Activated naive CD8-positive, alpha-beta T cell treated with anti-CD3 and anti-CD28 coated beads, Interleukin-2, amount 10 ng/mL, durations not matched to agents 7 days and 5 days (primary cell): Measurements from ENCODE around the gene CIAO1. TPM values are rescaled to one million over a fixed set of nuclear protein-coding genes. Genes with fewer than 3 reads are reported as not detected.
"Not testable (repeated sequence)": the region's sequence is repeated elsewhere in the genome, so short reads cannot be mapped to it uniquely, and the experiment has no call there.

Source experiments
- ATAC-seq: fragments of 150-1000 bp; cut with Tn5 transposase; one replicate; pipeline ENCODE4 v1.10.0; 2021; ENCODE audit warnings: low read depth, moderate library complexity
- POLR2A ChIA-PET: fragments of 350-600 bp; sonication (Branson Sonifier 250); formaldehyde crosslinking; loops from one replicate; lab custom pipeline; 2021; ENCODE audit warnings: antibody characterized with exemption; lab: Charles Lee
- DNase-seq: peaks from one replicate; pipeline ENCODE4 v3.0.0; 2021
- H3K27ac Mint-ChIP-seq: one replicate; pipeline ENCODE4 v1.8.0; 2022; ENCODE audit warnings: mild to moderate bottlenecking, mixed read lengths
- H3K27me3 Mint-ChIP-seq: one replicate; pipeline ENCODE4 v1.8.0; 2022; ENCODE audit warnings: mild to moderate bottlenecking, moderate library complexity, mixed read lengths
- H3K36me3 Mint-ChIP-seq: one replicate; pipeline ENCODE4 v1.8.0; 2021; ENCODE audit warnings: mild to moderate bottlenecking, mixed read lengths
- H3K4me1 Mint-ChIP-seq: one replicate; pipeline ENCODE4 v1.8.0; 2021; ENCODE audit warnings: mixed read lengths
- H3K4me3 Mint-ChIP-seq: one replicate; pipeline ENCODE4 v1.8.0; 2022; ENCODE audit warnings: mild to moderate bottlenecking, moderate library complexity, mixed read lengths
- H3K9me3 Mint-ChIP-seq: one replicate; pipeline ENCODE4 v1.8.0; 2021; ENCODE audit warnings: mixed read lengths
- total RNA-seq, 2 experiments: library from RNA; stranded (reverse); gene quantifications; one replicate each; pipeline ENCODE4 v1.2.3, GENCODE V29; 2021

The CIAO1 gene
- total RNA-seq, 2 experiments from 2014 or later: 66.2 to 68.2 TPM

DNA sequence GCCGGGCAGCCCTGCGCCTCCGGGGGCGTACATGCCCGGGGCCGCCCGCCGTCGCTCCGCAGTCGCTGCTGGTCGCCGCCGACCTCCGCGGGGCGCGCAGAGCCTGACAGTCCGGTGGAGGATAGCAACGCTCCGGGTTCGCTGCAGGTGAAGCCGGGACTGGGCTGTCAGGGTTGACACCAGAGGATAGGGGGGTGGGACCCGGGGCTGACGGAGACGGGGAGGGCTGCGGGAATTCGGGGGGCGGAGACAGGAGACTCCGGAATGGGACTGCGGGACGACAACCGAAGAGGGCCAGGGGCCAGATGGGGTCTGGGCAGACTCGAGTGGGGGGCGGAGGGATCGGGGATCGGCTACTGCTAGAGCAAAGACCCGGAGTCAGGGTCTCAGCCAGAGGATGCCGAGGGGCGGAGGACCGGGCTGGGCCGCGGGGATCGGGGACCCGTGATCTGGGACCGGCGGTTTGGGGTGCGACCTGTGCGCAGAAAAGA lies 631 bp upstream of the CIAO1 start:
- H3K36me3 Mint-ChIP-seq: peaks cover 15% of the 10 kb centered on the region
- POLR2A ChIA-PET: interaction anchor here (1.2 to 2.4 kb wide), 2 partner anchors 57 to 274 kb away, joined by 3 to 21 read pairs; partner anchors contain the start of genes ANKRD36C and STARD7

DNA sequence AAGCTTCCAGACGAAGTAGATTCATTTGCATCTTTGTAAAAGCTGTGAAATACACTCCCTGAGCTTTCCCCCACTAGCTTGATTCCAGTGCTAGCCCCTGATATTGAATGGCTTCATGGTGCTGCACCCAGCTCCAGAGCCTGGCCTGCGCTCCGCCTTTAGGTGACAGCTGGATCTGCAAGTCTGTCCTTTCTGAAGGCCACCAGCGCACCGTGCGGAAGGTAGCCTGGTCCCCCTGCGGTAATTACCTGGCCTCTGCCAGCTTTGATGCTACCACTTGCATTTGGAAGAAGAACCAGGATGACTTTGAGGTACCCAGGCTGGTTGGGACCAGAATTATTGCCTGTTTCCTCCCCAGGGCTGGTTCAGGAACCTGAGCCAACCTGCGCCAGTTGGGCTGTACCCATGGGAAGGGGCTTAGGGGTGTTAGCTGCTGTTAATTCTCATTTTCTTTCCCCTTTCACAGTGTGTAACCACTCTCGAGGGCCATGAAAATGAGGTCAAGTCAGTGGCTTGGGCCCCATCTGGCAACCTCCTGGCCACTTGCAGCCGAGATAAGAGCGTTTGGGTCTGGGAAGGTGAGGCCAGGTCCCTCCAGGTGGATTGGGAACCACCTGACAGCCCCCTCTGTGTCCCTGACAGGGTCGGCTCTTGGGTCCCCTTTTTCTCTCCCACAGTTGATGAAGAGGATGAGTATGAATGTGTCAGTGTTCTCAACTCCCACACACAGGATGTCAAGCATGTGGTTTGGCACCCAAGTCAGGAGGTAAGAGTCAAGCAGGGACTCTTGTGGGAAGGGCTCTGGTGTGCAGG lies 1.3 kb downstream of the CIAO1 start:
- peak overlapping the region; percentile 100 for H3K4me3 Mint-ChIP-seq
- DNase-seq (peak; percentile 67), ATAC-seq (peak; percentile 10)
- peak overlapping the region; percentile 83 for H3K27ac Mint-ChIP-seq
- H3K4me1 Mint-ChIP-seq: peaks cover 30% of the 10 kb centered on the region
- H3K9me3 Mint-ChIP-seq: no peaks in the 10 kb centered on the region
- POLR2A ChIA-PET: interaction anchor here (0.6 to 1.8 kb wide), 11 partner anchors 35 to 287 kb away, joined by 3 to 14 read pairs (median 4); partner anchors contain the start of genes ANKRD36C, SNRNP200 and STARD7
- H3K27me3 Mint-ChIP-seq: no peaks in the 10 kb centered on the region
- peaks cover 12% of the 10 kb centered on the region for H3K36me3 Mint-ChIP-seq

More for the DNA sequence above, 631 bp upstream of the CIAO1 start:
- DNase-seq: no peak
- H3K27ac Mint-ChIP-seq: peak overlapping the region; percentile 85
- ATAC-seq: peak; percentile 20
- H3K4me1 Mint-ChIP-seq: peaks cover 37% of the 10 kb centered on the region
- H3K27me3 Mint-ChIP-seq: no peaks in the 10 kb centered on the region
- no peaks in the 10 kb centered on the region for H3K9me3 Mint-ChIP-seq
- H3K4me3 Mint-ChIP-seq: peak overlapping the region; percentile 100

DNA sequence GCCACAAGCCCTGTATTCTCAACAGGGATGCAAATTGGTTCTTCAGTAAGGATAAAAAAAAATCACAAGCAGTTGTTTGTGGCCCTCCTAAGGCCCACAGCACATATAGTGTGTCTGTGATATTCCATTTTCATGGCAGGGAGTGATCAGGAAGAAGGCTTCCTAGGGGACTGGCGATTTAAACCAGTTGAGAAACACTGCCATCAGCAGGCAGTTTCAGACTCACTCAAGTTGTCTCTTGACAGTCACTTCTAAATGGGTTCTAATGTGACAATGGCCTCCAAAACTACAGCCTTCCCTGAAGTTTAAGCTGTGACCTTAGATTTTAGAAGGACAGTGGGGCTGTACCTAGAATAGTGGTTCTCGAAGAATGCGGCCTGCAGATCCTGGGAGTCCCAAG lies 6.0 kb downstream of the CIAO1 start:
- ATAC-seq (no peak), DNase-seq (no peak)
- H3K4me3 Mint-ChIP-seq: no peak overlapping the region
- peaks cover 26% of the 10 kb centered on the region for H3K36me3 Mint-ChIP-seq
- no peaks in the 10 kb centered on the region for H3K27me3 Mint-ChIP-seq
- H3K27ac Mint-ChIP-seq: no peak overlapping the region
- POLR2A ChIA-PET: no interaction called here
- peaks cover 12% of the 10 kb centered on the region for H3K4me1 Mint-ChIP-seq
- H3K9me3 Mint-ChIP-seq: no peaks in the 10 kb centered on the region

DNA sequence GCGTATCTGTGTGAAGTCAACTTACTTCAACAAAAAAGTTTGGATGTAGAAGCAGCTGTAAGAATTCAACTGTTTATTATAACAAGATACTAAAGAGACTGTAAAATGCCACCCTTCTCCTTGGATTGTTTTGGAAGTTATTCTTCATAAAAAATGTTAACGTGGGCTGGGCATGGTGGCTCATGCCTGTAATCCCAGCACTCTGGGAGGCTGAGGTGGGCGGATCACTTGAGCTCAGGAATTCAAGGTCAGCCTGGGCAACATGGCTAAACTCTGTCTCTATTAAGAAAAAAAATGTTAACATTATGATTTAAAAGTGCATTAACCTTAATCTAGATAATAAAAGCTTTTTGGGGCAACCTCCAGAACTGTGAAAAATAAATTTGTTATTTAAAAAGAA lies 7.7 kb downstream of the CIAO1 start:
- Mint-ChIP-seq H3K4me3 (no peak overlapping the region), H3K27me3 (no peaks in the 10 kb centered on the region), H3K36me3 (peaks cover 31% of the 10 kb centered on the region), H3K9me3 (no peaks in the 10 kb centered on the region), H3K4me1 (peaks cover 2% of the 10 kb centered on the region), H3K27ac (no peak overlapping the region)
- ATAC-seq (no peak), DNase-seq (no peak)
- POLR2A ChIA-PET: interaction anchor here (0.6 to 0.9 kb wide), 2 partner anchors 18 to 42 kb away, joined by 3 read pairs; no protein-coding TSS in a partner anchor

DNA sequence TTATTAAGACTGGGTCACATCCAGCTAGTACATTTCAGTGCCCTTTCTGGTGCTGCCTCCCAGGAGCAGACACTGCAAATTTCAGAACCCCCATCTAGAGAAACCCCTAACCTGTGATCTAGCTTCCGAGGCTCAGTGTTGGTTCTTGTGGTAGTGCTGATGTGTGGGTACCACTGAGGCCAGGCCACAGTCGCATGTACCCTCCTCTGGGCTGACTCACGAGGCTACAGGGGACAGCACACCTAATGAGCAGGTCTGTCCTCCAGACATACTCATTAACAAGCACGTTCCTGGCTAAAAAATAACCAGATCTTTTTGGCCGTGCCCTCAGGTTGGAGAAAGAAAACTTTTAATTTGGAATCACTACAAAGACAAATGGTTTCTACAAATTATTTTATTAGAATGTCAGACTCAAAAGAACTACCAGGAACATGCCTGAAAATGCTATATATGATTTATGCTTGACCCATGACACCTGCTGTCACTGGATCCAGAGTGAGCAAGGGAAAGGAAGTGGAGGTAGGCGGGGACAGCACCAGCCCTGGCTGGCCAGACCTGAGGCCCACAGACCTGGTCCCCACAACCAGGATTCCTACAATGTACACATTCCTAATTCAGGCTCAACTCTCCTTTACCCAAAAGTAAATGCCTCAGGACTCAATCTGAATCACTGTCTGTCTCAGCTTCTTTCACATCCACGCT lies 8.5 kb downstream of the CIAO1 start:
- no peak for DNase-seq
- Mint-ChIP-seq H3K27ac (no peak overlapping the region), H3K36me3 (peaks cover 37% of the 10 kb centered on the region), H3K4me1 (no peaks in the 10 kb centered on the region), H3K4me3 (no peak overlapping the region), H3K27me3 (no peaks in the 10 kb centered on the region), H3K9me3 (no peaks in the 10 kb centered on the region)
- no peak for ATAC-seq
- POLR2A ChIA-PET: interaction anchor here (0.9 kb wide), 1 partner anchor 41 kb away, joined by 3 read pairs; no protein-coding TSS in a partner anchor

DNA sequence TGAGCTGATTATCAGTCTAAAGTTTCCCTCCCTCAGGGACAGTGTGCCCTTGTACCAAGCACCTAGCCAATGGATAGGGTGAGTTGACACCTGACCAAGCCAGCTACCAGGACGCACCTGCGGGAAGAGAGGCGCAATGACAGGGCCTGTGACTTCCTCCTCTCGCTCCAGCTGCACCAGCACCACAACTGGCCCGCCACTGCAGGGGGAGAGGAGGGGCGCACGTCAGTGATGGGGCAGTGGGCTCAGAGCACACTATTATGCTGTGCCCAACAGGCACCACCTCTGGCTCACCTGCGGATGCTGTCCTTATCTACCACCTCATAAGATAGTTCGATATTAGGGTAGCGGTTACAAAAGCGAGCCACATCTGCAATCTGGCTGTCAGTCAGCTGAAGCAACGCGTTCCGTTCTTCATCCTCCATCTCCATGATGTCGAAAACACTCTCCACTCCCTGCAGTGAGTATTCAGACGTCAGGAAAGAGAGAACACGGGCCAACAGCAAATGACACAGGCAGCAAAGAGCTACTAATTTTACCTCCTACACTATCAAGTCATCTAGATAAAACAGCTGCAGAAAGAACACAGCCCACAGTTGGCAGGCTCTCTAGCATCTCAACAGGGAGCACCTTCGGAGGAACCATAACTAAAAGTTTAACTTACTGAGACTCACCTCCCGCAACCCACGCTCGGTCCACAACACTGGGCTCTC lies 10.9 kb downstream of the CIAO1 start:
- no peak overlapping the region for H3K4me3 Mint-ChIP-seq
- DNase-seq: no peak
- H3K4me1 Mint-ChIP-seq: no peaks in the 10 kb centered on the region
- no peaks in the 10 kb centered on the region for H3K9me3 Mint-ChIP-seq
- POLR2A ChIA-PET: no interaction called here
- no peak for ATAC-seq
- H3K27me3 Mint-ChIP-seq: no peaks in the 10 kb centered on the region
- no peak overlapping the region for H3K27ac Mint-ChIP-seq
- H3K36me3 Mint-ChIP-seq: peaks cover 43% of the 10 kb centered on the region

DNA sequence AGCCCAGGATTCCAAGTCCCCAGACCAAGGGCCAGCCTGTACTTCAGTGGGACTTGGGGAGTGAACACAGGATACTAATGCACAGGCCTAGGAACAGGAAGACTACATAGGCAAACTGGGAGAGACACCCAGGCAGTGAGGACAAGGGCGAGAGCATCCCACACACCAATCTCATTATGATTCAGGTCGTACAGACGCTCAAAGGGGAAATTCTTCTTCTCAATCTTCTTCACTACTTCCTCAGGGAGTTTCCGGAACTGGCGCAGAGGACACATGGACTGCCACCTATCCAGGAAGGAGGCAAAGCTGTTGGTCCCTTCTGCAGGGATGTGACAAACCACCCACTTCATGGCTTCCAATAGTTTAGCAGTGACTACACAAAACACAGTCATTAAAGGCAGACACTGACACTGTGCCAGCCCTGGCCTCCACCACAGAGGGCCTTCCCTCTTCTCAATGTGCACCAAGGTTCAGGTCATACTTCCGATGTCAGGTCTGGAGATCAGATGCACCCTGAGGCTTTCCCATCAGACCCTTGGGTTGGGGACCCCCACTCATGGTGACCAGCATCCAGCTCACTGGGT lies 21.3 kb downstream of the CIAO1 start:
- Mint-ChIP-seq H3K27ac (peak overlapping the region; percentile 54), H3K4me1 (no peaks in the 10 kb centered on the region), H3K36me3 (peaks cover 42% of the 10 kb centered on the region), H3K27me3 (no peaks in the 10 kb centered on the region), H3K9me3 (no peaks in the 10 kb centered on the region), H3K4me3 (no peak overlapping the region)
- POLR2A ChIA-PET: no interaction called here
- no peak for DNase-seq
- ATAC-seq: no peak

DNA sequence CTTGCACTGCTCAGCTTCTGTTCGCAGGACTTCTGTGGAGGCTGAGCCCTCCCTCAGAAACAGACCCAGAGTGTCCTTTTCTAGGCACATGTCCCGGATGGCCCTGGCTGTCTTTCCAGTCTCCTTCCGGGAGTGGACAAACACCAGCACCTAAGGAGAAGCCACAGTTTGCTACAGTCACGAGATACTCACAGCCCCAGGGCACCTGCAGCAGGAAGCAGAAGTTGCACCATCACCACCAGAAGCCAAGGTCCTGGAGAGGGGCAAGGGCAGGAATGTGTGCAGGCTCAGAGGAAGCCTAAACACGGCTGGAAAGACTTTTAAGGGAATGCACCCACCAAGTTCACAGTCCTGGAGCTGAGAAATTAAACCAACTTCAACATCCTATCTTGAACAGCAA lies 25.7 kb downstream of the CIAO1 start:
- Mint-ChIP-seq H3K36me3 (peaks cover 41% of the 10 kb centered on the region), H3K27me3 (no peaks in the 10 kb centered on the region), H3K4me3 (no peak overlapping the region), H3K9me3 (no peaks in the 10 kb centered on the region), H3K4me1 (no peaks in the 10 kb centered on the region), H3K27ac (no peak overlapping the region)
- POLR2A ChIA-PET: interaction anchor here (0.6 to 0.7 kb wide), 2 partner anchors 18 to 57 kb away, joined by 3 read pairs; no protein-coding TSS in a partner anchor
- DNase-seq (no peak), ATAC-seq (no peak)

DNA sequence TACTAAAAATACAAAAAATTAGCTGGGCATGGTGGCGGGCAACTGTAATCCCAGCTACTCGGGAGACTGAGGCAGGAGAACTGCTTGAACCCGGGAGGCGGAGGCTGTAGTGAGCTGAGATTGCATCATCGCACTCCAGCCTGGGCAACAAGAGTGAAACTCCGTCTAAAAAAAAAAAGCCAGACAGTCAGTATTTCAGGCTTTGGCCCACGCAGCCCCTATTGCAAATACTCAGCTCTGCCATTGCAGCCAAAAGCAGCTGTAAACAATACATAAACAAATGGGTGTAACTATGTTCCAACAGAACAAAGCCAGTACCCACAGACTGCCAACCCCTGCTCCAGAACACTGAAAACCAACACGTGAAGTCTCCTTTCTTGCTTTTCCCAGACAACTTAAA lies 28.2 kb downstream of the CIAO1 start:
- H3K36me3 Mint-ChIP-seq: peaks cover 33% of the 10 kb centered on the region
- H3K27ac Mint-ChIP-seq, H3K27me3 Mint-ChIP-seq, DNase-seq, H3K4me3 Mint-ChIP-seq, H3K9me3 Mint-ChIP-seq, ATAC-seq, H3K4me1 Mint-ChIP-seq: not testable (repeated sequence)
- POLR2A ChIA-PET: interaction anchor here (1.2 kb wide), 1 partner anchor 12 kb away, joined by 5 read pairs; no protein-coding TSS in a partner anchor

DNA sequence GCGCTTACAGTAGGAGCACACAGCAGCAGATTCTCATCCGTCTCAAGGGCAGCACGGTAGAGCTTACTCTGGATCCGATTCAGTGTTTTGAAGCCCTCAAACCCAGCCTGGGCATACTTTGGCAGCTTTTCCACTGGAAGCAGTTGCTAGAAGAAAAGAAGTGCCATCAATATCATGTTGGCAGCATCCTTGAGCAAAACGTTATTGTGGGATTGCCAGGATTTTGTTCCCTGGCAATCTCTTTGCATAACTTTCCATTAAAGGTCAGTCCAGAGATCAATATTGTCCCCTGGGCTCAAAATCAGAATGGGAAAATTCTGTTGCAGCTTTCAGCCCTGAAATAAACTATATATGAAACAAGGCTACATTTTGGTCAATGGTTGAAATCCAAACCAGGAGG lies 30.9 kb downstream of the CIAO1 start:
- H3K4me1 Mint-ChIP-seq: peaks cover 22% of the 10 kb centered on the region
- H3K27ac Mint-ChIP-seq: no peak overlapping the region
- H3K4me3 Mint-ChIP-seq: no peak overlapping the region
- DNase-seq: no peak
- no peaks in the 10 kb centered on the region for H3K27me3 Mint-ChIP-seq
- no peak for ATAC-seq
- H3K9me3 Mint-ChIP-seq: no peaks in the 10 kb centered on the region
- peaks cover 31% of the 10 kb centered on the region for H3K36me3 Mint-ChIP-seq
- POLR2A ChIA-PET: no interaction called here

DNA sequence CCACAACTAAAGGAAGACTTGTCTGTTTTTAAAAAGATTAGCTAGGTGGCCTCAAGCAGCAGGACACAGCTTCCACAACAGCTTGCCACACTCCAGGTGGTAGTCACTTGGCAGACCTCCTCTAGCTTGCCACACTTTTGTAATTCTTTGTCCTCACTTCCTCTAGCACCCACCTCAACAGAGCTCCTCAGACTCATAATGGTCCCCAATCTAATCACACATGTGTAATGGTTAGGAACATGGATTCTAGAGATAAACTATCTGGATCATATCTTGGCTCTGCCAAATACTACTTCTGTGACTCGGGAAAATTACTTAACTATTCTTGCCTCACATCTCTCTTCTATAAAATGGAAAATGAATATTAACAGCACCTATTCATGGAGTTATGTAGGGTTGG lies 35.8 kb downstream of the CIAO1 start:
- H3K27ac Mint-ChIP-seq: no peak overlapping the region

DNA sequence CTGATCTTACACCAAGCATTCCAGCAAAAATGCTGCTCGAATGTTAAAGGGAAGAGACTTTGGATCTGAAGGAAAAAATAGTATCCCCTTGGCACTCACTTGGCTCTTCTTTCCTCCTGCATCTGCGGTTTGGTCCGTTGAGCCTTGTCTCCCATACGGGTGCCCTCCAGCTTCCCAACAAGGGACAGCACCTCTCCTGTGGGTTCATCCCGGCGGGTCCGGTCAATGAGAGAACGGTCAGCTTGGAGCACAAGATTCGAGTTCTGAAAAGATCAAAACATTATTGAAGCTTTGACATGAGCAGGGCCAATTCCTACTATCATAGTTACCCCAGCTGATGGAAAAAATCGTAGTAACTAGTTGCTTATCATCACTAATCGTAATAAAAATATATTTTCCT lies 38.6 kb downstream of the CIAO1 start:
- H3K4me1 Mint-ChIP-seq: peaks cover 43% of the 10 kb centered on the region
- peak overlapping the region; percentile 100 for H3K4me3 Mint-ChIP-seq
- no peaks in the 10 kb centered on the region for H3K9me3 Mint-ChIP-seq
- DNase-seq (no peak), ATAC-seq (no peak)
- peaks cover 31% of the 10 kb centered on the region for H3K36me3 Mint-ChIP-seq
- H3K27me3 Mint-ChIP-seq: no peaks in the 10 kb centered on the region
- H3K27ac Mint-ChIP-seq: peak overlapping the region; percentile 99
- POLR2A ChIA-PET: interaction anchor here (0.7 to 3.2 kb wide), 8 partner anchors 11 to 51 kb away, joined by 3 to 96 read pairs (median 6); partner anchors contain the start of genes ITPRIPL1 and NCAPH

More for the DNA sequence above, 35.8 kb downstream of the CIAO1 start:
- H3K36me3 Mint-ChIP-seq: peaks cover 37% of the 10 kb centered on the region
- no peaks in the 10 kb centered on the region for H3K9me3 Mint-ChIP-seq
- DNase-seq: no peak
- POLR2A ChIA-PET: interaction anchor here (1.1 to 1.3 kb wide), 2 partner anchors 12 to 35 kb away, joined by 3 read pairs; no protein-coding TSS in a partner anchor
- no peak for ATAC-seq
- peaks cover 52% of the 10 kb centered on the region for H3K4me1 Mint-ChIP-seq
- H3K4me3 Mint-ChIP-seq: no peak overlapping the region
- H3K27me3 Mint-ChIP-seq: no peaks in the 10 kb centered on the region
